Pons (tissue), 1 donor: ENCODE measurements around the gene DCC.

Experiments
- DNase-seq: peaks from one replicate; pipeline ENCODE4 v3.0.0-alpha.2; 2016; ENCODE audit warnings: low spot score

DCC gene

DNA sequence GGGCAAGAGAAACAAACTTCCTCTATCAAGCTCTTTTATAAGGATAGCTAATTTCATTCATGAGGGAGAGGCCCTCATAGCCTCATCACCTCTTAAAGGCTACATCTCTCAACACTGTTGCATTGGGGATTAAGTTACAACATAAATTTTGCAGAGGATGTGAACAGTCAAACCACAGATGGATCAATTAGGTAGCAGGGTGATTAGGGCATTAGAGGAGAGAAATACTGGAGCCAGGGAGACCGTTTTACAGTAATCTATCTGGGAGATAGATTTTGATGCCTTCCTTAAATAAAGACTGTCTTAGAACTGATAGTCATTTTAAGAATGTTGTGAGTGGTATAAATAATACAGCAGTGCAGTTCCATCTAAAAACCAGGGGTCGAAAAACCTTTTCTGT lies 258.9 kb downstream of the DCC start:
- DNase-seq = no peak

DNA sequence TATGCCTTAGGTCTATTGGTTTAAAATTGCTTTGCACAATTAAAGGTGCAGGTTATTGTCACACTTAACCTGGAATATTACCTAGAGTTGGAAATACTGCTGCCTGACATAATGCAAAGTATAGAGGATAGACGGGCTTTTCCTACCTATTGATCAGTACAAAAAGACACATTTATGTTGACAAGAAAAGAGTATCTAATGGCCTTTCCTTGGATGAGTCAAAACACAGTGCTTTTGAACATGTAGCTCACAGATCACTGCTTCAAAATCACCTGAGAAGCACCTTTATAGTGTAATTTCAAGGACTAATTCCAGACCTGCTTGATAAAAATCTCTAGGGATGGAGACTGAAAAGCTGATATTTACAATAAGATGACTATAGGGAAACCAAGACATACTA lies 262.8 kb downstream of the DCC start:
- no peak for DNase-seq

DNA sequence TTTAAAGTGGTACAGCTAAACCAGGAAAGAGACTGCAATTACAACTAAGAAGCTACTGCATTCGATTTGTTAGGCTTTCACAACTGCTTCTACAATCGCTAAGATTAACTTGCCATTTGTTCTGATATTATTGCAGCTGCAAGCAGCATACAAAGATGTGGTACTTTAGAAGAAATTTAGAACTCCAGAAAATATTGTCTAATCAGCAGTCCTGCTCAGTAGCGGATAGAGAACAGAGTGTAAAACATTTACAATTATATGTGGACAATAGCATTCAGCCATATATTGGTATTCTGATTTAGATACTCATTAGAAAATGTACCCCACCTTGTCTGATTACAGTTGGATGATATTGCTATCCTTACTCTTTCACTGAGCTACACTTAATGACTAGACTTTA lies 265.3 kb downstream of the DCC start:
- no peak for DNase-seq

DNA sequence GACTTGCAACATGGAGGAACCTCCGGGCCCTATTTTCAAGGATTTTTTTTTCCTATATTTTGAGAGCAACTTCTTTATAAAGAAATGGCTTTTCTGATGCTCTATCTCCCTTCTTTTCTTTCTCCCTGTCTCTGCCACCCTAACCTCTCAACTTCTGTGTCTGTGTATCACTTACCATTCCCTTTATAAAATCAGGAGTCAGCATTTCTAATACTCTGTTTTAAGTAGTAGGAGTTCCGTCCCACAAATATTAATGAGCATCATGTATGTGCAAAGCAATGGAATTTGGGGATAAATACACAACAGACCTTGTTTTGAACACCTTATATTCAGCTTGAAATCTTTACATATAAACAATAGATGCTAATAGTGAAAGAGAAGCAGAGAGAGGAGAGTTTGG lies 268.0 kb downstream of the DCC start:
- DNase-seq = no peak

GRCh38 chr18:52610451-52611115 lies 270.6 kb downstream of the DCC start:
- DNase-seq = no peak

DNA sequence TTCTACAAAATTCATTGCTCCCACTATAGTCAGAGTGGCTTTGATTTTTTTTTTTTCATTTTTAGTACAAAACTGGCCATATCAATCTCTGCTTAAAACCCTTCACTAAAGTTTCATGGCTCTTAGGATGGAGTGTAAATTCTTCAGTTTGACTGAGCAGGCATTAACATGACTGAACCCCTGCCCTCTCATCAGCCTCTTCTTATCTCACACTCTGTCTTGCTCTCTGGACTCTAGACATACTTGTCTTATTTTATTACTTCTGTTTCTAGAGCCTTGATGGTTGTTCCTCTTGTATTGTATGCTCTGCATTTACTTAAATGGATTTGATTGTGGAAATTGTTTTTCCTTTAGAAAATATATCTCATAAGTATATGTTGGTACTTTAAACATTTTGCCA lies 272.4 kb downstream of the DCC start:
- DNase-seq = no peak

DNA sequence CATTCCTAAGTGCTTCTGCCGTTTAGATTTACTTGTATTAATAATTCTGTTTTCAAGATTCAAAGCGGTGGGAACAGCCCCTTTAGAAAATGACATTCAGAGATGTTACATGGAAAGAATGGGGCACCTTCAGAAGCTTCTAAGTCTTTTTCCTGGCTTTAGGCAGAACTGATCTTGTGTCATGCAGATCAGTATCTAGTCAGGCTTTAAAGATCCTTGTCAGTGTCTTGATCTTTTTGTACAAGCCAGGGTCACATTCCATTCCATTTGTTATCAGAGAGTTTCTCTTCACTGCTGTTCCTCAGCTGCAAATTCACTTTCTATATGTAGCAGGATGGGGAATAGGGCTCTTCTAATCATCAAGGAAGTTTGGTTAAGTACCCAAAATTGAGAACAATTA lies 275.3 kb downstream of the DCC start:
- DNase-seq = no peak

GRCh38 chr18:52615943-52616342 lies 275.9 kb downstream of the DCC start:
- no peak for DNase-seq

DNA sequence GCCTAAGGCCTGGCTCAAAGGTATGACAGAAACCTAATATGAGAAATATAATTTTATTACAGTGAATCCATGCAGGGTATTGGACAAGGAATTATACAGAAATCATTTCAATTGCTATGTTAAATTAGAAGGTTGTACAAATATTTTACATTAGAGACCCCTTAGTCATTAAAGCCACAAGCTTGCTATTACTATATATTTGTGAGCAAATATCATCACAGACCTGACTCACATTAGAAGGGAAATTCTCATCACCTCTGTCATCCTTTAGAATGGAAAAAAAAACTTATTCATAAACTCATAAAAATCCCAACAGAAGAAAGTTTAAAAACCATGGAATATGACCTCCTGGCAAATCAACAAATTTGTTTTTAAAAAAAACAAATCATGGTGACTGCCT lies 277.9 kb downstream of the DCC start:
- no peak for DNase-seq

DNA sequence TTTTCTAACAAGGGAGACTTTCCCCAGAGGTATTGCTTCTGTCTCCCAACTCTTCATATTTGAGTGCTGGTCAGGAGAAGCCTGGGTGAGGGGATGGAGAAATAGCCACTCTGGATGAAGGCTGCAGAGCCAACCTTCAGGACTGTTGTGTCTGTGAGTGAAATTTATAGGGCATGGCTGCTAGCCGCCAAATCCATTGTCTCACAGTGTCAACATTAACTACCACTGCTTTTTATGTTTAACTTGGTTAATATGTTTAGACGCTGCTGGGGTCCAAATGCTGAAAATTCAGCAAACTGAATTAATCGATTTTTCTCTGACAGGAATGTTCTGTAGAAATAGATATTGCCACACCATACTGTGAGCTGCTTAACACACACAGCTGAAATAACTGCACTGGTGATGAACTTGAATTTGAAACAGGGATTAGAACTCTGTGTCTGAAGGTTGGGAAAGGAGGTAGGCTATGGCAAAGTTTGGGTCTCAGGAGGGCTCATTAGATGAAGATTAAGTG lies 281.0 kb downstream of the DCC start:
- no peak for DNase-seq

GRCh38 chr18:52624702-52625101 lies 284.7 kb downstream of the DCC start:
- DNase-seq = no peak

GRCh38 chr18:52636536-52636935 lies 296.5 kb downstream of the DCC start:
- no peak for DNase-seq

GRCh38 chr18:52648201-52648600 lies 308.2 kb downstream of the DCC start:
- no peak for DNase-seq

DNA sequence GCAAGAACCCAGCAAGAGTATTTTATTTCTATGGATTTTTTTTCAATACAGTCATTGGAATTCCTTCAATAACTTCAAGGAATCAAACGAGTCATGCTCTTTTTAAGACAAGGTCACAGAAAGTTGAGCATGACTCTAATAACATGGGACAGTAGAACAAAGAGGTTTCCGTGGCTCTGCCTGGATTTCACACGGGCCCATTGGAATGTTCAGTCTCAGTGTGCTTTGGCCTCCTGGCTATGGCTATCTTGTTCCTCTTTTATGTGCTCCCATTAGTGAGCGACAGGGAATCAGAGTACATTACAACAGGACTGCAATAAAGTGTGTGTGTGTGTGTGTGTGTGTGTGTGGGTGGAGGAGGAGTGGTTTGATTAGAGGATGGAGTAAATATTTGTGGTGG lies 312.4 kb downstream of the DCC start:
- DNase-seq = no peak

GRCh38 chr18:52657043-52657805 lies 317.2 kb downstream of the DCC start:
- peak; percentile 9 for DNase-seq

DNA sequence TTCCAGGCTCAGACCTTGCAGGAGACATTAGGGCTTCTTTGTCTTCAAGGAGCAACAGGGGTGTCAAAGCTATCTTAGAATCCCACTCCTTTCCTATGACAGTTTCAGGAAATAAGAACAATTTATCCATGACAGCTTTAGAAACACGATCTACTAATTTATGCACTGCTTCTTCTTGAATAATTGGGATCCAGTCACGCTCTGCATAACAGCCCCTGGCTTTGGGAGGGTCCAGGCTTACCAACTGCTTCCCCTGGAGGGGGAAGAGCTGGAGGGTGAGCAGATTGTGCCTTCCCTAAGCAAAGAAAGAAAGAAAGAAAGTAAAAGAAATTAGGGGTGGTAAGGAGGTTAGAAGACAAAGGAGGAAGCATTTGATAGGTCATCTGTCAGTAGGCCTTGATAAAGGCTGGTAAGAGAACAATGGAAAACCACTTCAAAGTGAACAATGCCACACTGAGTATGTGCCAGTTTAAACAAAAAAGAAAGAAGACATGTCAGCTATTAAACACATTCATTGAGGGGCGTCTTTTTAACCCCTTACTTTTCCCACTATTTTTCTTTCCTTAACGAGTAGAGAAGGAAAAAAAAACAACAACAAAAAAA lies 327.6 kb downstream of the DCC start:
- peak; percentile 28 for DNase-seq

GRCh38 chr18:52670896-52671295 lies 330.9 kb downstream of the DCC start:
- DNase-seq = peak; percentile 58

- no peak for DNase-seq
These were observed 338.0 kb downstream of the DCC start for GRCh38 chr18:52678034-52678433.

DNA sequence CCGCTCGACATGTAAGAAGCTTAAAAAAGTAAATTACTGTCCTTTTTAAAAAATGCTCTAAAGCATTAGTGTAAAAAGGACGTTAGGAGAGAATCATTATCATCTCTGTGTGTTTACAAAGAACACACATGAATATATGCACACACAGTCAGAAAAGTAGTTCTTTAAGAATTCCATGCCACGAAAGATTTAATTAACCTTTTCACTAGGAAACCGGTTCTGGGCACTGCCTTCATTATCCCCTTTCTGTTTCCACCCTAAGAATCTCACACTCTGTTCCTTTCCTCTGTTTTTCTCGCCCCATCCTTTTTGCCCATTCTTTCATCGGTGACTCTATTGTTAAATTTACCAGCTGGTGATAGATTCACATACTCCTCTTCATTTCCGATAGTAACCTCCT lies 338.6 kb downstream of the DCC start:
- DNase-seq = no peak

DNA sequence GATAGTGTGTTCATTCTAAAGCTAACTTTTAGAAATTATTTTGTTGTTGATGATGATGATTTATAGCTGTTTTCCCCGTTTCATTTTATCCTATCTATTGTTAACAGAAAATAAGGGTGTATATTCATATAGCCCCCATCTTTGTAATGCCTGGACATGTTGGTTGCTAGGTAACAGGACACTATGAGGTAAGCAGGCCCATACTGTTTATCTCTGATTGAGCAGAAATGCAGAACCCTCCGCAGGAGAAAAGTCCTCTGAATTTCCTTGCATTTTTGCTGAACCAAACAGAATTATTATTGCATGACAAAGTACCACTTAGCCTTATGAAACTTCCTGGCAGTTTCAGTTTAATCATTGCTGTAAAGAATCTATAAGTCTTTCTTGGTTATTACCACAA lies 339.4 kb downstream of the DCC start:
- DNase-seq = no peak

DNA sequence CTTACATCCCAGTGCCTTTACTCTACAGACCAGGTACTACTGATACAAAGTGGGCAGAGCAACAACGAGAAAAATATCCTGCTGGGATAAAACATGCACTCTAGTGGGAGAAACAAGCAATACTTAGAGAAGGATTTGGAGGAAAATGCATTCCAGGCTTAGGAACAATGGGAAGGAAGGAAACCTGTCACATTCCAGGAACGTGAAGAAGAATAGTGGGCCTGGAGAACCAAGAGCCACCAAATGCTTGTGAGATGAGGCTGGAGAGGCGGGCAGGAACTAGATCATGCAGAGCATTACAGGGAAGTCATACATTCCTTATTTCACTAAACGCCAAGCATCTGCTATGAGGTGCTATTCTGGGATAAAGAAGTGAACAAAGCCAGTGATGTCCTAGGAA lies 342.3 kb downstream of the DCC start:
- DNase-seq = no peak

GRCh38 chr18:52685316-52685715 lies 345.3 kb downstream of the DCC start:
- no peak for DNase-seq

- DNase-seq = no peak
These were observed 351.8 kb downstream of the DCC start for GRCh38 chr18:52691841-52692240.
